DMS 273 (cell line): ENCODE data around the gene SLC39A6.
"Not testable (repeated sequence)": the region's sequence is repeated elsewhere in the genome, so short reads cannot be mapped to it uniquely, and the experiment has no call there.

Experiments used
- DNase-seq: peaks from one replicate; lab custom pipeline; 2025; ENCODE audit not compliant: unreplicated experiment; lab: John Stamatoyannopoulos, UW

The SLC39A6 gene

GRCh38 chr18:36141576-36141975, 12.4 kb upstream of the SLC39A6 start:
- no peak for DNase-seq

GRCh38 chr18:36139245-36139644, 10.1 kb upstream of the SLC39A6 start:
- DNase-seq: peak; percentile 7

GRCh38 chr18:36135264-36135663, 6.1 kb upstream of the SLC39A6 start:
- no peak for DNase-seq

GRCh38 chr18:36132756-36133155, 3.6 kb upstream of the SLC39A6 start:
- DNase-seq: no peak

- DNase-seq: no peak
These were observed 2.7 kb upstream of the SLC39A6 start for GRCh38 chr18:36131692-36132483.

GRCh38 chr18:36130883-36131653, 1.9 kb upstream of the SLC39A6 start:
- no peak for DNase-seq

GRCh38 chr18:36130039-36130831, 1.1 kb upstream of the SLC39A6 start:
- DNase-seq: peak; percentile 61

- DNase-seq: no peak
These were observed 237 bp downstream of the SLC39A6 start for GRCh38 chr18:36128907-36129299.

GRCh38 chr18:36128530-36128870, 640 bp downstream of the SLC39A6 start:
- DNase-seq: peak; percentile 37

GRCh38 chr18:36127836-36128529, 1.2 kb downstream of the SLC39A6 start:
- DNase-seq: no peak

- DNase-seq: no peak
These were observed 2.5 kb downstream of the SLC39A6 start for GRCh38 chr18:36126668-36127067.

GRCh38 chr18:36124841-36125240, 4.3 kb downstream of the SLC39A6 start:
- no peak for DNase-seq

GRCh38 chr18:36120297-36120696, 8.8 kb downstream of the SLC39A6 start:
- DNase-seq: no peak

- not testable (repeated sequence) for DNase-seq
These were observed 12.4 kb downstream of the SLC39A6 start for GRCh38 chr18:36116771-36117170.

GRCh38 chr18:36114738-36115137, 14.4 kb downstream of the SLC39A6 start:
- no peak for DNase-seq

GRCh38 chr18:36114251-36114650, 14.9 kb downstream of the SLC39A6 start:
- DNase-seq: no peak

- DNase-seq: no peak
These were observed 16.8 kb downstream of the SLC39A6 start for GRCh38 chr18:36112302-36112701.

GRCh38 chr18:36109737-36110136, 19.4 kb downstream of the SLC39A6 start:
- DNase-seq: no peak

- DNase-seq: no peak
These were observed 20.5 kb downstream of the SLC39A6 start for GRCh38 chr18:36108601-36109000.

- no peak for DNase-seq
These were observed 20.9 kb downstream of the SLC39A6 start for GRCh38 chr18:36108196-36108595.

- DNase-seq: no peak
These were observed 21.7 kb downstream of the SLC39A6 start for GRCh38 chr18:36107477-36107876.
